Caco-2 (cell line): ENCODE results near the gene FGF12. TPM values are rescaled to one million over a fixed set of nuclear protein-coding genes. Genes with fewer than 3 reads are reported as not detected.

Experiments used
- BruUV-seq: library from RNA; stranded (reverse); fragments of 400-500 nt; replicated peaks from 2 replicates; lab custom pipeline; 2021; lab: Mats Ljungman, UMichigan
- CTCF ChIA-PET: fragments of 300-600 bp; sonication (Branson Sonifier 250); formaldehyde crosslinking; loops from one replicate; lab custom pipeline; 2022; ENCODE audit warnings: antibody characterized with exemption; lab: Charles Lee
- POLR2A ChIA-PET: fragments of 300-600 bp; sonication (Branson Sonifier 250); formaldehyde crosslinking; loops from one replicate; lab custom pipeline; 2022; ENCODE audit warnings: antibody characterized with exemption; lab: Charles Lee
- DNase-seq, 2 experiments: peaks; one replicate each; pipeline versions ENCODE4 v3.0.0 to v3.0.0-alpha.2; 2020 to 2022
- H3K27me3 ChIP-seq: replicated peaks from 2 replicates; pipeline ENCODE4 v1.6.0; 2011; ENCODE audit warnings: low read length; ENCODE audit not compliant: control insufficient read depth, insufficient read depth
- H3K36me3 ChIP-seq: 2 replicates; pipeline ENCODE4 v1.5.1; 2011; ENCODE audit warnings: low read length; ENCODE audit not compliant: control insufficient read depth, insufficient read depth
- H3K4me1 ChIP-seq: fragments of 250-450 bp; sonication (Bioruptor Pico); 2 replicates; pipeline ENCODE4 v1.5.1; 2020; ENCODE audit warnings: mild to moderate bottlenecking
- H3K4me3 ChIP-seq: 2 replicates; pipeline ENCODE4 v1.5.1; 2011; ENCODE audit warnings: low read depth, mild to moderate bottlenecking, control low read depth, low read length
- H3K9me3 ChIP-seq: fragments of 250-450 bp; sonication (Bioruptor Pico); 2 replicates; pipeline ENCODE4 v1.5.1; 2020; ENCODE audit warnings: mild to moderate bottlenecking, moderate library complexity
- H3K27ac Mint-ChIP-seq: one replicate; pipeline ENCODE4 v1.8.0; 2022; ENCODE audit warnings: mixed read lengths; ENCODE audit not compliant: unreplicated experiment
- H3K27me3 Mint-ChIP-seq: one replicate; pipeline ENCODE4 v1.8.0; 2022; ENCODE audit warnings: mixed read lengths; ENCODE audit not compliant: insufficient read depth, unreplicated experiment
- H3K36me3 Mint-ChIP-seq: one replicate; pipeline ENCODE4 v1.8.0; 2022; ENCODE audit warnings: mild to moderate bottlenecking, mixed read lengths; ENCODE audit not compliant: insufficient read depth, unreplicated experiment
- H3K4me1 Mint-ChIP-seq: one replicate; pipeline ENCODE4 v1.8.0; 2022; ENCODE audit warnings: low read depth, mixed read lengths; ENCODE audit not compliant: unreplicated experiment
- H3K4me3 Mint-ChIP-seq: one replicate; pipeline ENCODE4 v1.8.0; 2022; ENCODE audit warnings: mild to moderate bottlenecking, moderate library complexity, mixed read lengths; ENCODE audit not compliant: unreplicated experiment
- H3K9me3 Mint-ChIP-seq: one replicate; pipeline ENCODE4 v1.8.0; 2022; ENCODE audit warnings: mixed read lengths; ENCODE audit not compliant: unreplicated experiment
- intact Hi-C: fragments of 100-400 bp; cut with micrococcal nuclease; formaldehyde crosslinking; loops from one replicate; pipeline ENCODE4 v1.10.0; 2022; ENCODE audit not compliant: unreplicated experiment
- total RNA-seq: library from RNA; stranded (reverse); gene quantifications from 2 replicates; pipeline ENCODE4 v1.2.3, GENCODE V29; 2022
- TF ChIP-seq, protein P1 (sequence below), 2 experiments: fragments of 200-600 bp in 1 of 2; IDR thresholded peaks; 1 replicate in 1 of 2; 2 replicates in 1 of 2; pipeline versions ENCODE4 v1.5.1 to v1.8.0; 2011 to 2022; ENCODE audit warnings: antibody characterized with exemption in 1 of 2, control low read depth in 1 of 2, inconsistent platforms in 1 of 2, low read depth in 1 of 2, low read length in 1 of 2, mild to moderate bottlenecking in 1 of 2, moderate library complexity in 1 of 2; ENCODE audit not compliant: insufficient read depth in 1 of 2, severe bottlenecking in 1 of 2, unreplicated experiment in 1 of 2

FGF12 gene
- total RNA-seq, 1 experiment from 2014 or later: 0.41 TPM

DNA sequence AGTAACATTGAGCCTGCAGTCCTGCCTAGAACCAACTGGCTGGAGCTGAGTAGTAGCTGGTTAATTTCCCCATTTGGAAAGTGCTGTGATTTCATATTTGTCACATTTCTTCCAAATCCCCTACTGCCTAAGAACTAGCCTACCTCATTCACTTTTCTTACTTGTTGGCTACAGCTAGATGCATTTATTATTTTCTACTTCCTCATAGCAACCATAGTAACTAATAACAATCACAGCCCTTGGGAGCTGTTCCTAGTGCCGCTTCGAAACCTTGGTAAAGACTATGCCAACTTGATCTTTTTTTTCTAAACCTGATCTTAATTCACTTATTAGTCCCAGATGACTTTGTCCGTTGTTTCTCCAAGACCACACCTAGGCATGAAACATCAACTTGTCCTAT is 240.3 kb downstream of the FGF12 start:
- BruUV-seq: no TSS peak
- intact Hi-C loops: no loop called here
- Histone ChIP-seq H3K9me3 (no peaks in the 10 kb centered on the region), H3K4me3 (no peak overlapping the region), H3K27me3 (no peaks in the 10 kb centered on the region), H3K4me1 (no peaks in the 10 kb centered on the region), H3K36me3 (no peaks in the 10 kb centered on the region)
- Mint-ChIP-seq H3K27me3 (peaks cover 21% of the 10 kb centered on the region), H3K4me3 (no peak overlapping the region), H3K36me3 (no peaks in the 10 kb centered on the region), H3K9me3 (no peaks in the 10 kb centered on the region), H3K4me1 (no peaks in the 10 kb centered on the region), H3K27ac (no peak overlapping the region)
- CTCF ChIA-PET: no interaction called here
- DNase-seq: no peak
- TF ChIP-seq, protein P1, sequence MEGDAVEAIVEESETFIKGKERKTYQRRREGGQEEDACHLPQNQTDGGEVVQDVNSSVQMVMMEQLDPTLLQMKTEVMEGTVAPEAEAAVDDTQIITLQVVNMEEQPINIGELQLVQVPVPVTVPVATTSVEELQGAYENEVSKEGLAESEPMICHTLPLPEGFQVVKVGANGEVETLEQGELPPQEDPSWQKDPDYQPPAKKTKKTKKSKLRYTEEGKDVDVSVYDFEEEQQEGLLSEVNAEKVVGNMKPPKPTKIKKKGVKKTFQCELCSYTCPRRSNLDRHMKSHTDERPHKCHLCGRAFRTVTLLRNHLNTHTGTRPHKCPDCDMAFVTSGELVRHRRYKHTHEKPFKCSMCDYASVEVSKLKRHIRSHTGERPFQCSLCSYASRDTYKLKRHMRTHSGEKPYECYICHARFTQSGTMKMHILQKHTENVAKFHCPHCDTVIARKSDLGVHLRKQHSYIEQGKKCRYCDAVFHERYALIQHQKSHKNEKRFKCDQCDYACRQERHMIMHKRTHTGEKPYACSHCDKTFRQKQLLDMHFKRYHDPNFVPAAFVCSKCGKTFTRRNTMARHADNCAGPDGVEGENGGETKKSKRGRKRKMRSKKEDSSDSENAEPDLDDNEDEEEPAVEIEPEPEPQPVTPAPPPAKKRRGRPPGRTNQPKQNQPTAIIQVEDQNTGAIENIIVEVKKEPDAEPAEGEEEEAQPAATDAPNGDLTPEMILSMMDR (IDR thresholded peaks at IDR 0.05; ENCODE audit: insufficient read depth in 1 of 2, low read depth in 1 of 2, low read length in 1 of 2, severe bottlenecking in 1 of 2, unreplicated experiment in 1 of 2): no peak
- POLR2A ChIA-PET: no interaction called here

DNA sequence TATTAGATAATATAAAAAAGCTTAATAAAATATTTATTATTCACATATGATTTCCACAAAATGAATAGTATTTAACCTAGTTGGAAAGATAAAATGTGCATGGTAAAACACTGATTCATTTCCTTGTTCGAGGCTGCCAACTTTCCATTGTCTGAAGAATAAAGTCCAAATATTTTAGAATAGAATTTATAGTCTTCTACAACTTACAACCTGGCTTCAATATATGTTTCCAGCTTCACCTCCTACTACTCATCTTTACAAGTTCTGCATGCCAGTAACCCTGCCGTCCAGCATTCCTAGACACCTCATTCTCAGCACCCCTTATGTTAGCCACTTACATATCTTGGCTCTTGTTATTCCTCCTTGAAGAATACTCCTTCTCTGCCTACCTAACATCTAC is 244.5 kb downstream of the FGF12 start:
- no peaks in the 10 kb centered on the region for H3K4me1 Mint-ChIP-seq
- Histone ChIP-seq H3K4me3 (no peak overlapping the region), H3K27me3 (no peaks in the 10 kb centered on the region), H3K4me1 (no peaks in the 10 kb centered on the region), H3K36me3 (no peaks in the 10 kb centered on the region), H3K9me3 (no peaks in the 10 kb centered on the region; the same call in 1 of the 2 replicates)
- TF ChIP-seq, protein P1 (IDR thresholded peaks at IDR 0.05; ENCODE audit: insufficient read depth in 1 of 2, low read depth in 1 of 2, low read length in 1 of 2, severe bottlenecking in 1 of 2, unreplicated experiment in 1 of 2): no peak
- peaks cover 14% of the 10 kb centered on the region for H3K27me3 Mint-ChIP-seq
- POLR2A ChIA-PET: no interaction called here
- intact Hi-C loops: no loop called here
- CTCF ChIA-PET: no interaction called here
- no peak for DNase-seq
- no TSS peak for BruUV-seq
- no peaks in the 10 kb centered on the region for H3K36me3 Mint-ChIP-seq
- no peak overlapping the region for H3K4me3 Mint-ChIP-seq
- no peaks in the 10 kb centered on the region for H3K9me3 Mint-ChIP-seq
- H3K27ac Mint-ChIP-seq: no peak overlapping the region

DNA sequence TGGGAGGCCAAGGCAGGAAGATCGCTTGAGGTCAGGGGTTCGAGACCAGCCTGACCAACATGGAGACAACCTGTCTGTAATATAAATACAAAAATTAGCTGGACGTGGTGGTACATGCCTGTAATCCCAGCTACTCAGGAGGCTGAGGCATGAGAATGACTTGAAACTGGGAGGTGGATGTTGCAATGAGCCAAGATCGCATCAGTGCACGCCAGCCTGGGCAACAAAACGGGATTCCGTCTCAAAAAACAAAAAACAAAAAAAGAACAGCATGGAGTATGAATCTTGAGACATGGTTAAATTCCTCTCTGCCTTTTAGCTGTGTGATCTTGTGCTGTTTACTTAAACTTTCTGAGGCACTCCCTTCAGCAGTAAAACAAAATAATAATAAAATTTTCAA is 244.9 kb downstream of the FGF12 start:
- Histone ChIP-seq H3K9me3 (no peaks in the 10 kb centered on the region; the same call in 1 of the 2 replicates), H3K27me3 (no peaks in the 10 kb centered on the region), H3K4me1 (no peaks in the 10 kb centered on the region), H3K4me3 (no peak overlapping the region), H3K36me3 (no peaks in the 10 kb centered on the region)
- Mint-ChIP-seq H3K27ac (no peak overlapping the region), H3K36me3 (no peaks in the 10 kb centered on the region), H3K27me3 (peaks cover 14% of the 10 kb centered on the region), H3K4me1 (no peaks in the 10 kb centered on the region), H3K4me3 (no peak overlapping the region), H3K9me3 (no peaks in the 10 kb centered on the region)
- no TSS peak for BruUV-seq
- ChIA-PET CTCF (no interaction called here), POLR2A (no interaction called here)
- no peak for DNase-seq
- intact Hi-C loops: no loop called here
- TF ChIP-seq, protein P1 (IDR thresholded peaks at IDR 0.05; ENCODE audit: insufficient read depth in 1 of 2, low read depth in 1 of 2, low read length in 1 of 2, severe bottlenecking in 1 of 2, unreplicated experiment in 1 of 2): no peak
